Posterior cingulate gyrus (tissue), 11 donors: Measurements from ENCODE around the gene CDK5R2.

Source experiments
- DNase-seq, 10 donors: peaks; one replicate each; pipeline versions ENCODE4 v3.0.0 to v3.0.0-alpha.2; 2020 to 2021; ENCODE audit warnings: mixed read lengths in 3 of 10
- intact Hi-C: fragments of 100-400 bp; cut with DNase I; formaldehyde crosslinking; loops from one replicate; pipeline ENCODE4 v1.15.1; 2023

CDK5R2 gene

DNA sequence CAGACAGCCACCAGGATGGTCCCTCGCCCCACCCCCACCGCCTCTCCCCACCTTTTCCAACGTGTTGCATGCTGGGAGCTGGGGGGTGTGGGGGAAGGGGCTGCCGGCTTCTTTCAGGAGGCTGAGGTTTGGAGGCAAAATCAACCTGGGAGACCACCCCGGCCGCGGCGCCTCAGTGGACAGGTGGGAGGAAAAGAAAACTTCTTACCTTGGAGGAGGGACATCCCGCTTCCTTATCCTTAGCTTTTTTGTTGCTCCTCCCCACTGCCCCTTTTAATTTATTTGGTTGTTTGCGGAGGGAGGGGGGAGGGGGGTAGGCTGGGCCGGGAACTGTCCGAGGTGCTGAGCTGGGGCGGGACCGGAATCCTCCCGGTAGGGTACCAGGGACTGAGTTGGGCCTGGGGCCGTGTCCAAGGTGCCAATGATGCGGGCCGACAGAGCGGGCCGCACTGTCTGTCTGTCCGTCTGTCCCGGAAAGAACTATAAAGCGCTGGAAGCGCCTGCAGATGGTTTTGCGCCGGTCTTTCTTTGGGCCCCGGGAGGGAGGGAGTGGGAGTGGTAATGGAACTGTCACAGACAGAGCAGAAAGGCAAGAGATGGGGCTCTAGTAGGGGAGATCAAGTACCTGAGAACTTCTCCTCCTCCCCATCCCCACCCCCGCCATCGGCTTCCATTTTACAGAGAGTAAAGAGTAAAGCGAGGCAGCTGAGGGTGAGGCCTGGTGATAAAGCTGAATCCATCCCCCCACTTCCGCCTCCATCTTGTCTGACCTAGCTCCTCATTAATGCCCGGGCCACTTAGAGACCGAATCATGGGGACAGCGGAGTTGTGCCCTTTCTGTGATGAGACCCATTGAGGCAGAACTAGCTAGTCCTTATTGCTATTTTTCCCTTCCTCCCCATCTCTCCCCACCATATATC, 2.4 kb downstream of the CDK5R2 start:
- intact Hi-C loops, result no loop called here
- DNase-seq, result peak in 2 of 10 donors; percentile 73 to 83

- intact Hi-C loops, result no loop called here
- peak; percentile 60 to 98 (median 84) for DNase-seq
Observed at GRCh38 chr2:218962859-218963492, 3.5 kb downstream of the CDK5R2 start.

GRCh38 chr2:218963601-218964000, 4.1 kb downstream of the CDK5R2 start:
- no peak for DNase-seq
- intact Hi-C loops, result no loop called here

DNA sequence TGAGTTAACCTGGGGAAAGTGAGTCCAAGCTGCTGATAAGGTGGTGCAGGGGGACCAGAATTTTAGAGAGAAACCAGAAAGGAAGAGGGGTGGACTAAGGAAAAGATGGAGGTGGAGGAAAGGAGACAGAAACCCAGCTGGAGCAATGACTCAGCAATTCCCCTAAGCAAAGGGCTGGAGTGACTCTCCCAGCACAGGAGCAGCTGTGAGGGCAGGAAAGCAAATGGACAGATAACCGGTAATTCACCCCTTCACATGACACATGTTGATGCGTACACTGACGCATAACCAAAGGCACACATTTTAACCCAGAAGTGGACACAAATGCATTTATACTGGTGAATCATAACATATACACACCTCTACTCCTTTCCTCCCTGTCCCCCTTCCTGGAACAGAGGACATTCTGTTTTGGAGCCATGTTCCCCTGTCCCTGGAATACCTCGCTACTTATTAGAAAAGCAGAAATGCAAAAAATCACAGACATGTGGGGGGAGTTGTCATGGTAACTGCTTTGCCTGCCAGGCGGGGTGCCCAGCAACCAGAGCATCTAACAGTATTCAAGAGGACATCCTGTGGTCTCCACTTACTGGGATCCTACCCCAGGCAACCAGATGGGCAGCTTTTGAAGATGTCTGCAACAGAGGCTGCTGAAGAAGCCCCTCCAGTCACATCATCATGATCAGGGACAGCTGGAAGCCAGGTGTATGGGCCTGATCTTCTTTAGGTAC, 4.7 kb downstream of the CDK5R2 start:
- intact Hi-C loops, result no loop called here
- peak in 2 of 10 donors; percentile 83 to 85 for DNase-seq

DNA sequence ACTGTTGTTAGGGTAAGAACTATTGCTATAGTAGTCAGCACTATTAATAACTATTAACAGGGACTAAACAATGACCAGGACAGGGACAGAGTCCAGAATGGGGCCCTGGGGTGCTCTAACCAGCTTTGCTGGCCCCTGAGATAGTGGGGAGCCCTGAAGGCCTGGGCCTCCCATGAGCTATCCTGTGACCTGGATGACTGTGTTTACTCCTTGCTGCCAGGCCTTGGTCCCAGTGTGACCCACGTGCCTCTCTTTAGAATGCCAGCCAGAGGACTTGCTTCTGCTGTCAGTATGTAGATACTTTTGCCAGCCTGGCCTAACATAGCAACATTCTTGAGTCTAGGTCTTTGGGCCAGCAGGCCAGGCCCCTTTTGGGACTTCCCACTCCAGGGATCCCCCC, 11.4 kb downstream of the CDK5R2 start:
- intact Hi-C loops, result no loop called here
- DNase-seq, result peak in 1 of 10 donors; percentile 48

- DNase-seq, result no peak
- intact Hi-C loops, result no loop called here
Observed at GRCh38 chr2:218975060-218975777, 15.8 kb downstream of the CDK5R2 start.

DNA sequence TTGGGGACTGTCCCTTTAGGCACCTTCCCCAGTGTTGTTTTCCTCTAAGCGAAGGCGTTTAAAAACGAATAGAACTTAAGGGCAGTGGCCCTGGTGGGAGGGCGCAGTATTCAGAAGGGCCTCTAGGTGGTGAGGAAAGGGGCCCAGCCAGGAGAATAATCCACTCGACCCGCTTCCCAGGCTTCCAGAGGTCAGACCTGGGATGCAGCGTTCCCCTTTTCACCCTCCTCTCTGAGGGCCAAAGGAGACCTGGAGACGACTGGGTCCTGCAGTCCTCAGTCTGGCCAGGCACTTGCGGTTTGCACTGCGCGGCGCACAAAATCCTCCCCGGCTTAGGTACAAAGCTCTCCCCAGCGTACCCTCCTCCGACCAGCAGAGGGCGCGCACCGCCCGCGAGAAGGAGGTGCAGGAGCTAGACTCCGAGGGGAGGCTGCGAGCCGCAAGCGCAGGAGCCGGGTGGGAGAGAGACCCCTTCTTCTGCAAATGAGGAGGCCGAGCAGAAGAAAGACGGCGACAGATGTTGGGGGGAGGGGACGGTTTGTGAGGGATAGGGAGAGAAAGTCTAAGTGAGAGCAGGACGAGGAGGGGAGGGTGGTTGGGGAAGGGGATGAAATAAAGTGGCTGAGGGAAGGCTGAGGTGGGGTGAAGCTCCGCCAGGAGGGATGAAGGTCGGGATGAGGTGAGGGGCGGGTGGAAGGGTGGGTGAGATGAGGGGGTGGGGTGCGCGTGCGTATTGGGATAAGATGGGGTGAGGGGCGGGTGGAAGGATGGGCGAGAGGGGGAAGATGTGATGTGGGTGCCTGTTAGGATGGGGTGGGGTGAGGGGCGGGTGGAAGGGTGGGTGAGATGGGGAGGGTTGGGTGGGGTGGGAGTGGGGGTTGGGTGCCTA, 20.6 kb downstream of the CDK5R2 start:
- intact Hi-C loops, result loop anchor here (10.0 kb wide), 1 partner anchor 125 kb away; the partner anchor contains the start of gene WNT6
- peak; percentile 63 to 97 (median 88) for DNase-seq

GRCh38 chr2:218980735-218981389, 21.4 kb downstream of the CDK5R2 start:
- intact Hi-C loops, result loop anchor here (10.0 kb wide), 1 partner anchor 126 kb away; the partner anchor contains the start of gene WNT6
- DNase-seq, result peak in 1 of 10 donors; percentile 79

- DNase-seq, result peak in 1 of 10 donors; percentile 70
- intact Hi-C loops, result loop anchor here (10.0 kb wide), 1 partner anchor 127 kb away; the partner anchor contains the start of gene WNT6
Observed at GRCh38 chr2:218981390-218981880, 22.0 kb downstream of the CDK5R2 start.

DNA sequence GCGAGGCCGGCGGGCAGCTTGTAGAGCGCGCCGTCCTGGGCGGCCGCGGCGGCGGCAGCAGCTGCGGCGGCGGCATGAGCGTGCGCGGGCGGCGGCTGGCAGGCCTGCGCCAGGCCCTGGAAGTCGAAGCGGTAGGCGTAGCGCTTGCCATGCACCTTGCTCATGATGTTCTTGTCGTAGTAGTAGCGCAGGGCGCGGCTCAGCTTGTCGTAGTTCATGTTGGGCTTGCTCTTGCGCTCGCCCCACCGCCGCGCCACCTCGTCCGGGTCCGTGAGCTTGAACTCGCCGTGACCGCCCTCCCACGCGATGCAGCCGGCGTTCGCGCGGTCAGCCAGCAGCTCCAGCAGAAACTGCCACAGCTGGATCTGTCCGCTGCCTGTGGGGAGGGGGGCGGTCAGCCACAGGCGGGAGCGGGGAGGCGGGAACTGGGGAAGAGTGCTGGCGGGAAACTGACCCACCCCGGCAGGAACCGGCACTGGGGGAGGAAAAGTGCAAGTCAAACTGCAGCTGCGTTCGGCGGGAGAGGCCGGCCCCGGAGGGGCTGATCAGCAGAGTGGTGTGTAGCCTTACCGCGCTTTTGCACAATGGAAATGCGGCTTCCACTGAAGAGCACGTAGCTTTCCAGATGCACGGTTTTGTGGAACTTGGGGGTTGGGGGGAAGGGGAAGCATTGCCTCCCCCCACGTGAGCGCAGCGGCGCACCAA, 22.6 kb downstream of the CDK5R2 start:
- peak in 1 of 10 donors; percentile 87 for DNase-seq
- intact Hi-C loops, result loop anchor here (10.0 kb wide), 1 partner anchor 127 kb away; the partner anchor contains the start of gene WNT6

GRCh38 chr2:218982586-218983262, 23.3 kb downstream of the CDK5R2 start:
- intact Hi-C loops, result loop anchor here (10.0 kb wide), 1 partner anchor 128 kb away; the partner anchor contains the start of gene WNT6

DNA sequence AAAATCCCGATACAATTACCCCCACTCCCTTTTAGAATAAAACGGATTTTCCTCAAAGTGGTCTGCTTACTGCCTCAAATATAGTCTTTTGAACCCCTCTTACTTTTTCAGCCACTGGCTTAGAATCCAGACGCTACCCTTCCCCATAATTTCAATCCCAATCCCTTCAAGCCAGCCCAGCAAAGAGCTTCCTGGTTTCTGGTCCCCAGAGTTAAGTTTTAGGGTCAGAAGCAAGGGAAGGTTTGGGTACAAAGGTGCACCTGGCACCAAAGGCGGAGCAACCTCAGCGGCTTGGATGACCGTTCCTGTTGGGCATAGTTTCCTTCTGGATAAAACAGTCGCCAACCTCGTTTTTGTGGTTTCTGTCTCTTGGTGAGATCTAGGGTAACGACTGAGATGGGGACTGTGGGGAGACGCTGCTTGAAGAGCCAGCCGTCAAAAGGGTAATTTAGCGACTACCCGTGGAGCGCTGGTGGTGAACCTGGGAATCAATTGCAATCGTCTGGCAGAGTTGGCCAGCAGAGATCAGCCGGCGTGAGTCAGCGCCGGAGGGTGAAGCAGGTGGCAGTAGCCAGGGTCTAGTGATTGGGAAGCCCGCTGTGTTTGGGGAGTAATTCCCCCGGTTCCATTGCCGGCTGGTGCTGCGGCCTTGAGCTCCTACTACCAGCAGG, 23.9 kb downstream of the CDK5R2 start:
- intact Hi-C loops, result loop anchor here (10.0 kb wide), 1 partner anchor 129 kb away; the partner anchor contains the start of gene WNT6
- peak in 2 of 10 donors; percentile 15 to 55 for DNase-seq

More at GRCh38 chr2:218982586-218983262, 23.3 kb downstream of the CDK5R2 start:
- DNase-seq, result peak in 2 of 10 donors; percentile 35 to 67

DNA sequence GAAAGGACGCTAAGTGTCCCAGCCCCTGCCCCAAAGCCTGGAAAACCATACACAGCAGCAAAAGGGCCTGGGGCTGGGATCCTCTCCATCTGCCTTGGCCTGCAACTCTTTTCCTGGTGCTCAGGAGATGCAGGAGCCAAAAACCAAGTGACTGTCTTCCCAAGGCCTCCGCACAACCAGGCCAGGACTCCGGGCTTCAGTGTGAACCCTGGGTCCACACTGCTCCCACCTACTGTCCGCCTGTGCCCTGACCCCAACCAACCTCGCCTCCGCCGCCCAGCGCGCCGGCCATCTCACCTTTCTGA, 24.4 kb downstream of the CDK5R2 start:
- intact Hi-C loops, result loop anchor here (10.0 kb wide), 1 partner anchor 129 kb away; the partner anchor contains the start of gene WNT6

DNA sequence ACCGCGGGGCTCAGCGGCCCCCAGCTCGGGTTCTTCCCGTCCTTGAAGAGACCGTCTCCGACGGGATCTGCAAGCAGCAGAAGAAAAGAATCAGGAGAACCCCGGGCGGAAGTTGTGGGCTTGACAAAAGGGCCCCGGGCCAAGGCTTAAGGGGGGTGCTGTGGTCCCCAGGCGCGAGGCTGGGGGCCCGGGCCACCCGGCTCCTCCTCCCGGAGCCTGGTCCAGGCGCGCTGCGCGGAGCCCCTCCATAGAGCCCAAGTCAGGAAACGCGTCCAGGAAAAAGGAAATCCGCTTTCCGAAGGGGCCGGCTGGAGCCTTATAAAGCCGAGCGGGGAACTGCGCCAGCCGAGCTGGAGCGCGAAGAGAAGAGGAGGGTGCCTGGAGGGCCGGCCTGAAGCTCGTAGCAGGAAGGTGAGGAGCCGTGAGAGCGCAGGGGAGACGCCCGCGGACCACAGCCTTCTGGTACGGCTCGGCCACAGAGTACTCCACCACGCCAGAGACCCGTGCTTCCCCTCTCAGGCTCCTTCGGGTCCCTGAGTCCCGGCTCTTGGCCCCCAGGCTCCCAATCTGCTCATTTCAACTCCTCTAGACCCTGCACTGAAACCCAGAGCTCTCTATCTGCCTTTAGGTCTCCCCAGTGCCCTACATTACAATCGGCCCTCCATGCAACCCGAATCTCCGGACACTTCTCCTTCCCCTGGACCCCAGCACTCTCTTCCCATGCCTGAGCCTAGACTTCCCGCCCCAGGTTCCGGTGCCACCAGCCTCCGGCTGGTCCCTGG, 25.0 kb downstream of the CDK5R2 start:
- DNase-seq, result peak in 2 of 10 donors; percentile 23 to 67
- intact Hi-C loops, result loop anchor here (10.0 kb wide), 1 partner anchor 130 kb away; the partner anchor contains the start of gene WNT6

More for the DNA sequence above, 24.4 kb downstream of the CDK5R2 start:
- DNase-seq, result peak in 1 of 10 donors; percentile 21

DNA sequence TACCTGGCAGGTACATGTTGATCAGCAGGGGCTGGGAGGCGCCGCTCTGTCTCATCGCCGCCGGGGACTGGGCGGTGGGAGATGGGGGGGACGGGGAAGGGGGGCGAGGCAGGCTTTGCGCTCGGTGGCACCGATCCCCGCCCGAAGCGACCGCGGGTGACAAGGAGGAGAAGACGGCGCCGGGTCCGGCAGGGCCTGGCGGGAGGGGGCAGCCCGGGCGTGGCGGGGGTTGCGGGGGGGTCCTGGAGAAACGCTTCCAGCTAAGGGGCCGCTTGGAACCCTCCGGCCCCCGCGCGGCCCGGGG, 25.5 kb downstream of the CDK5R2 start, which contains the start of gene FEV:
TSS of gene FEV (minus strand) at position 164 of the 304 bp plus-strand sequence. CDS start at position 55, 109 bp downstream.
- intact Hi-C loops, result loop anchor here (10.0 kb wide), 1 partner anchor 130 kb away; the partner anchor contains the start of gene WNT6

More for the DNA sequence above, 25.5 kb downstream of the CDK5R2 start, which contains the start of gene FEV:
- peak in 1 of 10 donors; percentile 25 for DNase-seq
